ENCODE results near the gene GFOD2.

GFOD2 gene

GRCh38 chr16:67664871-67665270 lies 54.2 kb downstream of the GFOD2 start:
- Histone ChIP-seq H3K27ac (ENCODE audit: low read depth, low read length) (no peak overlapping the region), H2AFZ (ENCODE audit: low read length, unreplicated experiment) (no peak overlapping the region), H3K4me1 (ENCODE audit: control insufficient read depth, insufficient read depth, low read length, unreplicated experiment) (peaks cover 4% of the 10 kb centered on the region), H3K79me2 (ENCODE audit: control insufficient read depth, insufficient read depth, low read length, unreplicated experiment) (no peaks in the 10 kb centered on the region), H3K36me3 (ENCODE audit: insufficient read depth, low read length) (no peaks in the 10 kb centered on the region), H3K27me3 (ENCODE audit: insufficient read depth, low read length) (no peaks in the 10 kb centered on the region), H3K4me3 (ENCODE audit: low read depth, low read length) (no peak overlapping the region)

GRCh38 chr16:67664258-67664657 lies 54.9 kb downstream of the GFOD2 start:
- no peak overlapping the region for H3K27ac ChIP-seq (ENCODE audit: low read depth, low read length)
- peaks cover 5% of the 10 kb centered on the region for H3K4me1 ChIP-seq (ENCODE audit: control insufficient read depth, insufficient read depth, low read length, unreplicated experiment)
- H3K36me3 ChIP-seq (ENCODE audit: insufficient read depth, low read length) = no peaks in the 10 kb centered on the region
- no peaks in the 10 kb centered on the region for H3K79me2 ChIP-seq (ENCODE audit: control insufficient read depth, insufficient read depth, low read length, unreplicated experiment)
- no peak overlapping the region for H2AFZ ChIP-seq (ENCODE audit: low read length, unreplicated experiment)
- no peaks in the 10 kb centered on the region for H3K27me3 ChIP-seq (ENCODE audit: insufficient read depth, low read length)
- no peak overlapping the region for H3K4me3 ChIP-seq (ENCODE audit: low read depth, low read length)

- H3K27me3 ChIP-seq (ENCODE audit: insufficient read depth, low read length) = no peaks in the 10 kb centered on the region
These were observed 55.3 kb downstream of the GFOD2 start for GRCh38 chr16:67663877-67664222.

GRCh38 chr16:67663151-67663876 lies 55.8 kb downstream of the GFOD2 start:
- H3K79me2 ChIP-seq (ENCODE audit: control insufficient read depth, insufficient read depth, low read length, unreplicated experiment) = no peaks in the 10 kb centered on the region
- no peaks in the 10 kb centered on the region for H3K36me3 ChIP-seq (ENCODE audit: insufficient read depth, low read length)
- H3K4me3 ChIP-seq (ENCODE audit: low read depth, low read length) = no peak overlapping the region
- H3K27ac ChIP-seq (ENCODE audit: low read depth, low read length) = no peak overlapping the region
- peaks cover 8% of the 10 kb centered on the region for H3K4me1 ChIP-seq (ENCODE audit: control insufficient read depth, insufficient read depth, low read length, unreplicated experiment)
- no peak overlapping the region for H2AFZ ChIP-seq (ENCODE audit: low read length, unreplicated experiment)
- no peaks in the 10 kb centered on the region for H3K27me3 ChIP-seq (ENCODE audit: insufficient read depth, low read length)

More at GRCh38 chr16:67663877-67664222, 55.3 kb downstream of the GFOD2 start:
- Histone ChIP-seq H2AFZ (ENCODE audit: low read length, unreplicated experiment) (no peak overlapping the region), H3K79me2 (ENCODE audit: control insufficient read depth, insufficient read depth, low read length, unreplicated experiment) (no peaks in the 10 kb centered on the region), H3K36me3 (ENCODE audit: insufficient read depth, low read length) (no peaks in the 10 kb centered on the region), H3K4me3 (ENCODE audit: low read depth, low read length) (no peak overlapping the region), H3K27ac (ENCODE audit: low read depth, low read length) (no peak overlapping the region), H3K4me1 (ENCODE audit: control insufficient read depth, insufficient read depth, low read length, unreplicated experiment) (peaks cover 8% of the 10 kb centered on the region)

- Histone ChIP-seq H3K79me2 (ENCODE audit: control insufficient read depth, insufficient read depth, low read length, unreplicated experiment) (no peaks in the 10 kb centered on the region), H3K36me3 (ENCODE audit: insufficient read depth, low read length) (no peaks in the 10 kb centered on the region), H2AFZ (ENCODE audit: low read length, unreplicated experiment) (no peak overlapping the region), H3K27ac (ENCODE audit: low read depth, low read length) (no peak overlapping the region), H3K4me3 (ENCODE audit: low read depth, low read length) (no peak overlapping the region), H3K27me3 (ENCODE audit: insufficient read depth, low read length) (no peaks in the 10 kb centered on the region), H3K4me1 (ENCODE audit: control insufficient read depth, insufficient read depth, low read length, unreplicated experiment) (peaks cover 7% of the 10 kb centered on the region)
These were observed 56.5 kb downstream of the GFOD2 start for GRCh38 chr16:67662653-67663010.

- no peak overlapping the region for H2AFZ ChIP-seq (ENCODE audit: low read length, unreplicated experiment)
- H3K79me2 ChIP-seq (ENCODE audit: control insufficient read depth, insufficient read depth, low read length, unreplicated experiment) = no peaks in the 10 kb centered on the region
- H3K27ac ChIP-seq (ENCODE audit: low read depth, low read length) = no peak overlapping the region
- peaks cover 4% of the 10 kb centered on the region for H3K4me1 ChIP-seq (ENCODE audit: control insufficient read depth, insufficient read depth, low read length, unreplicated experiment)
- no peaks in the 10 kb centered on the region for H3K27me3 ChIP-seq (ENCODE audit: insufficient read depth, low read length)
- no peaks in the 10 kb centered on the region for H3K36me3 ChIP-seq (ENCODE audit: insufficient read depth, low read length)
- no peak overlapping the region for H3K4me3 ChIP-seq (ENCODE audit: low read depth, low read length)
These were observed 57.0 kb downstream of the GFOD2 start for GRCh38 chr16:67661886-67662652.

GRCh38 chr16:67661101-67661761 lies 57.9 kb downstream of the GFOD2 start:
- no peaks in the 10 kb centered on the region for H3K79me2 ChIP-seq (ENCODE audit: control insufficient read depth, insufficient read depth, low read length, unreplicated experiment)
- H3K4me1 ChIP-seq (ENCODE audit: control insufficient read depth, insufficient read depth, low read length, unreplicated experiment) = peaks cover 4% of the 10 kb centered on the region
- no peak overlapping the region for H3K27ac ChIP-seq (ENCODE audit: low read depth, low read length)
- H3K36me3 ChIP-seq (ENCODE audit: insufficient read depth, low read length) = no peaks in the 10 kb centered on the region
- H2AFZ ChIP-seq (ENCODE audit: low read length, unreplicated experiment) = no peak overlapping the region
- no peaks in the 10 kb centered on the region for H3K27me3 ChIP-seq (ENCODE audit: insufficient read depth, low read length)
- peak overlapping the region; percentile 85 for H3K4me3 ChIP-seq (ENCODE audit: low read depth, low read length)

GRCh38 chr16:67660564-67661028 lies 58.5 kb downstream of the GFOD2 start, which contains the start of gene PARD6A:
Gene PARD6A (plus strand): TSS chr16:67660960. CDS start chr16:67661039, 79 bp downstream.
- H3K79me2 ChIP-seq (ENCODE audit: control insufficient read depth, insufficient read depth, low read length, unreplicated experiment) = no peaks in the 10 kb centered on the region
- peak within 1 kb of the TSS; percentile 85 for H3K4me3 ChIP-seq (ENCODE audit: low read depth, low read length)
- H3K4me1 ChIP-seq (ENCODE audit: control insufficient read depth, insufficient read depth, low read length, unreplicated experiment) = peaks cover 4% of the 10 kb centered on the region
- H3K36me3 ChIP-seq (ENCODE audit: insufficient read depth, low read length) = no peaks in the 10 kb centered on the region
- H3K27me3 ChIP-seq (ENCODE audit: insufficient read depth, low read length) = no peaks in the 10 kb centered on the region
- peak within 1 kb of the TSS; percentile 83 for H3K27ac ChIP-seq (ENCODE audit: low read depth, low read length)
- H2AFZ ChIP-seq (ENCODE audit: low read length, unreplicated experiment) = peak within 1 kb of the TSS; percentile 73

- Histone ChIP-seq H3K4me1 (ENCODE audit: control insufficient read depth, insufficient read depth, low read length, unreplicated experiment) (peaks cover 4% of the 10 kb centered on the region), H3K4me3 (ENCODE audit: low read depth, low read length) (peak within 1 kb of the TSS; percentile 85), H3K27me3 (ENCODE audit: insufficient read depth, low read length) (peaks cover under 1% of the 10 kb centered on the region; the same call in 1 of the 2 replicates), H3K36me3 (ENCODE audit: insufficient read depth, low read length) (no peaks in the 10 kb centered on the region), H3K79me2 (ENCODE audit: control insufficient read depth, insufficient read depth, low read length, unreplicated experiment) (no peaks in the 10 kb centered on the region), H2AFZ (ENCODE audit: low read length, unreplicated experiment) (peak within 1 kb of the TSS; percentile 73), H3K27ac (ENCODE audit: low read depth, low read length) (peak within 1 kb of the TSS; percentile 83)
These were observed 59.2 kb downstream of the GFOD2 start, which contains the start of gene ACD for GRCh38 chr16:67659675-67660563. Gene ACD (minus strand): TSS chr16:67660260. CDS start chr16:67660220, 40 bp downstream.

Data from ACC112 (cell line).